Activated T-cell treated with anti-CD3 and anti-CD28 coated beads for 48 hours (primary cell): ENCODE data around the gene CCDC33.

Source experiments
- DNase-seq: peaks from one replicate; pipeline ENCODE4 v3.0.0-alpha.2; 2020; ENCODE audit warnings: low read depth

CCDC33 gene

GRCh38 chr15:74208901-74209559 lies 27.1 kb upstream of the CCDC33 start:
- no peak for DNase-seq

- no peak for DNase-seq
Observed at GRCh38 chr15:74209560-74209958, 26.6 kb upstream of the CCDC33 start.

- DNase-seq, result no peak
Observed at GRCh38 chr15:74209997-74210671, 26.0 kb upstream of the CCDC33 start.

GRCh38 chr15:74210729-74211128 lies 25.4 kb upstream of the CCDC33 start:
- DNase-seq, result no peak

- DNase-seq, result no peak
Observed at GRCh38 chr15:74211656-74212055, 24.5 kb upstream of the CCDC33 start.

GRCh38 chr15:74212494-74212893 lies 23.6 kb upstream of the CCDC33 start:
- no peak for DNase-seq

- DNase-seq, result no peak
Observed at GRCh38 chr15:74213858-74214284, 22.3 kb upstream of the CCDC33 start.

GRCh38 chr15:74214324-74215021 lies 21.7 kb upstream of the CCDC33 start:
- no peak for DNase-seq

GRCh38 chr15:74215958-74216357 lies 20.2 kb upstream of the CCDC33 start:
- DNase-seq, result no peak

GRCh38 chr15:74216949-74217348 lies 19.2 kb upstream of the CCDC33 start:
- DNase-seq, result no peak

GRCh38 chr15:74217907-74218885 lies 17.9 kb upstream of the CCDC33 start:
- no peak for DNase-seq

GRCh38 chr15:74220475-74221248 lies 15.5 kb upstream of the CCDC33 start:
- DNase-seq, result no peak

GRCh38 chr15:74221399-74222239 lies 14.5 kb upstream of the CCDC33 start:
- DNase-seq, result no peak

- no peak for DNase-seq
Observed at GRCh38 chr15:74222240-74223119, 13.6 kb upstream of the CCDC33 start.

GRCh38 chr15:74225928-74226327 lies 10.2 kb upstream of the CCDC33 start:
- no peak for DNase-seq

- no peak for DNase-seq
Observed at GRCh38 chr15:74226761-74227540, 9.2 kb upstream of the CCDC33 start.

- DNase-seq, result no peak
Observed at GRCh38 chr15:74227968-74228722, 8.0 kb upstream of the CCDC33 start.

- no peak for DNase-seq
Observed at GRCh38 chr15:74228723-74229081, 7.4 kb upstream of the CCDC33 start.
